M059J (cell line): ENCODE measurements around the gene OLIG1. TPM values are rescaled to one million over a fixed set of nuclear protein-coding genes. Genes with fewer than 3 reads are reported as not detected.

Experiments
- DNase-seq: peaks from one replicate; pipeline ENCODE4 v3.0.0-alpha.2; 2012; ENCODE audit warnings: low read depth
- total RNA-seq: library from RNA; depleted of rRNA; stranded (reverse); fragments of >200 nt; shearing (Covaris generic); gene quantifications from 2 replicates; pipeline ENCODE4 v1.2.3, GENCODE V29; 2014

OLIG1 gene
- total RNA-seq, 1 experiment from 2014 or later, result not detected

DNA sequence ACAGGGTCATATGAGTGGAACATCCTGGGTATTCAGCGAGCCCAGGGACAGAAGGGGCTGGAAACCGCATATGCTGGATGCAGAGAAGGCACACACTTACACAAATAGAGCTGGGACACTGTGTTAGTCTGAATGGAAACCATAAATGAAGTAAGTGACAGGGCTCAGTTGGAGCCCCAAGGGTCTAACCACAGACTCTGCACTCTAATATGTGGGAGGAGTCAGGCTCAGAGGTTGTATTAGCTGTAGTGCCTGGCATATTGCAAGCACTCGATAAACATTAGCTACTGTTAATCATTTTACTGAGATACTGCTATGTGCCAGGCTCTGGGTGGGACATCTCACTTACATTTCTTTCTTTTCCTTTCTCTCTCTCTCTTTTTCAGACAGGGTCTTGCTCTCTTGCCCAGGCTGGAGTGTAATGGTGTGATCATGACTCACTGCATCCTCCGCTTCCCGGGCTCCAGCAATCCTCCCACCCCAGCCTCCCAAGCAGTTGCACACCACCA lies 6.5 kb upstream of the OLIG1 start:
- DNase-seq, result no peak

DNA sequence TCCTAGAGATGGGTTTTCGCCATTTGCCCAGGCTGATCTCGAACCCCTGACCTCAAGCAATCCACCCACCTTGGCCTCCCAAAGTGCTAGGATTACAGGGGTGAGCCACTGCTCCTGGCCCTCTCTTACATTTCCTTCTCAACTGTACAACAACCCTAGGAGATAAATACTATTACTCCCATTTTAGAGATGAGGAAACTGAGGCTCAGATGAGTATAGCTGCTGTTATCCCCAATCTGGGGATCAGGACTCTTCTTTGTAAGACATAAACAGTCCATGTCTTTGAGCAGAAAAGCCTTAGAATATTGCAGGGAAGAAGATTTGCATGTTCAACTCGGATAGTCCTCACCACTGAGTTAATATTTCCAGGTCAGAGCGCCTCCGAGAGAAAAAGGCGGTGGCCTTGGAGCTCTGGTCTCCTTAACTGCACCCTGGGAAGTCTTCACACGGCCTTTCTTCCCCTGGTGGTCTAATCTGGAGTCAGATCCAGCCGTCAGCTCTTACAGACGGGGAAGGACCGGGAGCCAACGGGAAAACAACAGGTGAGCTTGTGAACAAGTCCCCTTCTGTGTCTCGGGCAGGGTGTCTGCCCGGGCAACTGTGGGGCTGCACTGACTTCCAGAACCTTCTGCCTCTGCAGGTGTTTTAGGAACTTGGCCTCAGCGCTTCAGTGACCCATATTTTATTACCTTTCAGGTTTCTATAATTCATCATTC lies 5.9 kb upstream of the OLIG1 start:
- DNase-seq, result no peak

DNA sequence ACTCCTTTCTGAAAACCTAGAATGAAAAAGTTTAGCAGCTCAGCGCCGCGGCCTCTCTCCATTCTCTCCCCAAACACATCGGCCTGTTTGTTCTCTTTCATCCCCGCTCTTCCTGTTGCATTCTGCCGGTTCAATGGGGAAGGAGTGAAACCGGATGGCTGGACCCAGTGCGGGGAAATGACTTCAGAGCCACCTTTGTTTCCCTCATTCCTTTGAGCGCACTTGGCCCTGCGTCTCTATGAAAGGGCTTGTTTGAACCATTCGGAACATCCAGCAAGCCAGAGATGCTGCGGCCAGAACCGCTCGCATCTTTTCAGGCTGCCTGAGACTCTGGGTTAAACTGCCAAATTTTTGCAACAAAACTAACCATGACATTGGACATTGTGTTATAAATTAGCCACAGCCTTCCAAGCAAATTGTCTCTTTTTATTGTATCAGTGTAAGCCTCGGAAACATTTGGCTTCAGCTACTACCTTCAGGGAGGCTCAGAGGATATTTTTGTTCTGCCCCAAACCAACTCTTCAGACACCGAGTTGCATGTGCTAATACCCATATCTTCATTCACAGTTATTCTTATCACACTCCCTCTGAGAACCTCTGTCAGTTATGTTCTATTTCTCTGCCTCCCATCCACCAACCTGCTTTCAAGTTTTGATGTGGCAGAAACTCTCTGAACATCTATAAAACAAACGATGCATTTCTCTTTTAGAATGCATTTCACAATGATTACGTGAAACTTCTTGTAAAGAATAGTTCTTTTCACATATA lies 5.1 kb upstream of the OLIG1 start:
- no peak for DNase-seq

DNA sequence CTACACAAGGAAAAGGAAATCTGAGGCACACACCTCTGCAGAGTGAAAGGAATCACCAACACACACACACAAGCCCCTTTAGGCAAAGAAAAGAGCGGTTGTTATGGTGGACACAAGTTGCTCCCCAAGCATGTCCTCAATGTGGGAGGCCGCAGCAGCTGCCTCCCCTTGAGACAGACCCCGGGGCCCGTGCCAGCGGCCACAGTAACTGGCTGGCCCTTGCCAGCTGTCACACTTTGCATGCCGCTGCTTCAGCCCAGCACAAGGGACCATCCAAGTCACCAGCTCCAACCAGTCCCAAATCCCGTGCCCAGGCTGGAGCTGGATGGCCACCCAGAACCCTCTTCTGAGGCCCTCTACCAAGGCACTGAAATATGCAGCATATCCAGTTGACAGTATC lies 2.9 kb upstream of the OLIG1 start:
- no peak for DNase-seq

DNA sequence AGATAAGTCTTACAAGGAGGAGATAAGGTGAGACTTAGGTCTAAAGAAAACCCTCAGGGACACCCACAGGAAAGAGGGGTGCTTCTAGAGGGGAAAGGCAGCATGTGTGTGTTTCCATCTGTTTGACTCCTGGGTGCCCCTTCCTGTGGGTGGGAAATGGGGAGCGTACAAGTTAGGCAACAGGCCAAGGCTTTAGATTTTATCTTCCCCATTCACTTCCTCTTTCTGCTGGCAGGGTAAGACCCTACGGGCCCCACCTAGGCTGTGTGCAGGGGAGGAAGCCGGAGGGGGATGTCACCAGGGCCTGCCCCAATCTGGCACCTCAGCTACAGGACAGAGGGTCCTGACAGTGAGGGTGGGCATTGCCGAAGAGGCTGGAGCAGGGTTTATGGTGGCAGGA lies 2.5 kb upstream of the OLIG1 start:
- no peak for DNase-seq

DNA sequence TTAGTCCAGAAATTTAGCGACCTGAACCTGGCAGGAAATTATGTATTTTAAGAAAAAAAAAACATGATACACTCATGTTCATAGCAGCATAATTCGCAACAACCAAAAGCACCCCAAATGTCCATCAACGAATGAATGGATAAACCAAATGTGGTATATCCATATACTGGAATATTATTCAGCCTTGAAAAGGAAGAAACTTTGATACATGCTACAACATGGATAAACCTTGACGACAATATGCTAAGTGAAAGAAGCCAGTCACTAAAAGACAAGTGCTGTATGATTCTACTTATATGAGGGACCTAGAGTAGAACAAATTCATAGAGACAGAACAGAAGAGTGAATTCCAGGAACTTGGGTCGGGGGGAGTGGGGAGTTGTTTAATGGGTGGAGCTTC lies 698 bp upstream of the OLIG1 start:
- no peak for DNase-seq

DNA sequence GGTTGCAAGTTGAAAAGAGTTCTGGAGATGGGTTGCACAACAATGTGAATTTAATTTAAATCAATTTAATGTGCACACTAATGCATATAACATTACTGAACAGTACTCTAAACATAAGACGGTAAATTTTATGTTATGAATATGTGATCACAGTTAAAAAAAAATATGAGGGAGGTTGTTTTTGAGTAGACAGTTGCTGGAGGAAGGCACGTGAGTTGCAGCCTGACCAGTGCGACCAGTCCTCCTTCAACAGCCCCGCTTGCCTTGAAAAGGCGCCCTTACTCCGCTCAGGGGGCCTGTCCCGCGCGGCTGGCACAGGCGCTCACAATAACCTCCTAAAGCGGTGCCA lies 322 bp upstream of the OLIG1 start:
- DNase-seq, result no peak

DNA sequence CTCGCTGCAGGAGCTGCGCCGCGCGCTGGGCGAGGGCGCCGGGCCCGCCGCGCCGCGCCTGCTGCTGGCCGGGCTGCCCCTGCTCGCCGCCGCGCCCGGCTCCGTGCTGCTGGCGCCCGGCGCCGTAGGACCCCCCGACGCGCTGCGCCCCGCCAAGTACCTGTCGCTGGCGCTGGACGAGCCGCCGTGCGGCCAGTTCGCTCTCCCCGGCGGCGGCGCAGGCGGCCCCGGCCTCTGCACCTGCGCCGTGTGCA lies 730 bp downstream of the OLIG1 start:
- DNase-seq, result no peak

DNA sequence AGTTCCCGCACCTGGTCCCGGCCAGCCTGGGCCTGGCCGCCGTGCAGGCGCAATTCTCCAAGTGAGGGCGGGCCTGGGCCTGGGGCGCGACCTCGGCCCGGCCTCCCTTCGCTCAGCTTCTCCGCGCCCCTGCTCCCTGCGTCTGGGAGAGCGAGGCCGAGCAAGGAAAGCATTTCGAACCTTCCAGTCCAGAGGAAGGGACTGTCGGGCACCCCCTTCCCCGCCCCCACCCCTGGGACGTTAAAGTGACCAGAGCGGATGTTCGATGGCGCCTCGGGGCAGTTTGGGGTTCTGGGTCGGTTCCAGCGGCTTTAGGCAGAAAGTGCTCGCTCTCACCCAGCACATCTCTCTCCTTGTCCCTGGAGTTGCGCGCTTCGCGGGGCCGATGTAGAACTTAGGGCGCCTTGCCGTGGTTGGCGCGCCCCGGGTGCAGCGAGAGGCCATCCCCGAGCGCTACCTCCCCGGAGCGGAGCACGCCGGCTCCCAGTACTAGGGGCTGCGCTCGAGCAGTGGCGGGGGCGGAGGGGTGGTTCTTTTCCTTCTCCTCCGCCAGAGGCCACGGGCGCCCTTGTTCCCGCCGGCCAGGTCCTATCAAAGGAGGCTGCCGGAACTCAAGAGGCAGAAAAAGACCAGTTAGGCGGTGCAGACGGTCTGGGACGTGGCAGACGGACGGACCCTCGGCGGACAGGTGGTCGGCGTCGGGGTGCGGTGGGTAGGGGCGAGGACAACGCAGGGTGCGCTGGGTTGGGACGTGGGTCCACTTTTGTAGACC lies 1.2 kb downstream of the OLIG1 start:
- peak; percentile 40 for DNase-seq

DNA sequence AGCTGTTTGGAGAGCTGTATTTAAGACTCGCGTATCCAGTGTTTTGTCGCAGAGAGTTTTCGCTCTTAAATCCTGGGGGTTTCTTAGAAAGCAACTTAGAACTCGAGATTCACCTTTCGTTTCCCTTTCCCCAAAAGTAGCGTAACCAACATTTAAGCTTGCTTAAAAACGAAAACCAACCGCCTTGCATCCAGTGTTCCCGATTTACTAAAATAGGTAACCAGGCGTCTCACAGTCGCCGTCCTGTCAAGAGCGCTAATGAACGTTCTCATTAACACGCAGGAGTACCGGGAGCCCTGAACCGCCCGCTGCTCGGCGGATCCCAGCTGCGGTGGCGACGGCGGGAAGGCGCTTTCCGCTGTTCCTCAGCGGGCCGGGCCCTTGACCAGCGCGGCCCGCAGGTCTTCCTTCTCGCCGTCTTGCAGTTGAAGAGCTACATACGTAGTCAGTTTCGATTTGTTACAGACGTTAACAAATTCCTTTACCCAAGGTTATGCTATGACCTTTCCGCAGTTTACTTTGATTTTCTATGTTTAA lies 1.9 kb downstream of the OLIG1 start:
- peak; percentile 37 for DNase-seq

DNA sequence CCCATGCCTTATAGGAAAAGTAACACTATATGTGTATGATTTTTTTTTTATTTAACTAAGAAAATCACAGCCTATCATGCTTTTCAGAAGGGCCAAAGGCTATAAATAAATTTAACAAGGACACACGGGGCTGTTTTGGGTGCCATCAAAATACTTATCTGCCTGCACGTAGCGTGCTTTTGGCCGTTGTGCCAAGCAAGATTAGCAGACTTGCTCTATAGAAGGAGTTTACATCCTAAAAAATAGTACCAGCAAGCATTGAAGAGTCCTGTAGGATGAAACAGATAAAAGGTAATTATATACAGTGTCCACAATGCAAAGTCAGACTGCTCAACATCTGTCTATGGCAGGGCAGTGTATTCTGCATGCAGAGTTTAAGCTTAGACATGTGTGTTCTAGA lies 3.7 kb downstream of the OLIG1 start:
- DNase-seq, result no peak

DNA sequence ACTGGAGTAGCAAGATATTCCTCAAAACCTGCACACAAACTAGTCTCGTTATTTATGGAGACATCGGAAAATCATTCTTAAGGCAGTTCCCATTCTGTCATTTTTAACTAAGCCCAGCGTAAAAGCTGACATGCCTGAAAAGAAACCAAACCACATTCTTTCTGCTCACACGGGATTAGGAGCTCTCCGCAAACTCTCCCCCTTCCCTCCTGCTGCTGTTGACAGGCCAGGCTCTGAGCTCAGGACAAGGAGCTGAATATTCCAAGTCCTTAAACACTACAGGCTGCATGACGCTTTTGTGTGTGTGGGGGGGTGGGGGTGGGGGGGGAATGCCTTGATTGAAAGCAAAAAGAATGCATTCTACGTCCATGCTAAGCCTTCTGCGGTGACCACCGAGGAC lies 5.2 kb downstream of the OLIG1 start:
- no peak for DNase-seq

DNA sequence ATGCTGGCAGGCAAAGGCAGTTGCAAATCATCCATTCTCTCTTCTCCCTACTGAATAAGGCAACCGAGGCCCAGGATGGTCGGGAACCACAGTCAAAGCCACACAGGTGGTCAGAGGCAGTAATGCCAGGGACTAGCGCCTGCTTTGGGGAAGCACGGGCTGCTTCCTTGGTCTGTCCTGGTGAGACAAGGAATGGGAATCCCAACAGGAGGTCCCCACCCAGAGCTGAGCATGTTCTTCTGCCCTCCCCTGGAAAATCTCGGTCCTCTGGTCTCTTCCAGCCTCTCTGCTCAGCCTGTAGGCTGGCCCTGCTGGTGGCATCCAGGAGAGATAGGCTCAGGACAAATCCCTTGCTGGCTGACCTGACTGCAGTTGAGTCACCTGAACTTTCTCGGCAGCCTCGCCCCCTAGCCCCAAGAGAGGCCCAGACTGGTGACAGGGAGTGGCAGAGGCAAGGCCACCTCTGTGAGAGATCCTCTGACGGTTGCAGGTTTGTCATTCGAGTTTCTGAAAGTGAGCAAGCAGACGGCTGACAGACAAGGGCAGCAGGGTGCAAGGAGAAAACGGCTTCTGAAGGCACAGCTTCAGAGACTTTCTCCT lies 5.8 kb downstream of the OLIG1 start:
- DNase-seq, result no peak

DNA sequence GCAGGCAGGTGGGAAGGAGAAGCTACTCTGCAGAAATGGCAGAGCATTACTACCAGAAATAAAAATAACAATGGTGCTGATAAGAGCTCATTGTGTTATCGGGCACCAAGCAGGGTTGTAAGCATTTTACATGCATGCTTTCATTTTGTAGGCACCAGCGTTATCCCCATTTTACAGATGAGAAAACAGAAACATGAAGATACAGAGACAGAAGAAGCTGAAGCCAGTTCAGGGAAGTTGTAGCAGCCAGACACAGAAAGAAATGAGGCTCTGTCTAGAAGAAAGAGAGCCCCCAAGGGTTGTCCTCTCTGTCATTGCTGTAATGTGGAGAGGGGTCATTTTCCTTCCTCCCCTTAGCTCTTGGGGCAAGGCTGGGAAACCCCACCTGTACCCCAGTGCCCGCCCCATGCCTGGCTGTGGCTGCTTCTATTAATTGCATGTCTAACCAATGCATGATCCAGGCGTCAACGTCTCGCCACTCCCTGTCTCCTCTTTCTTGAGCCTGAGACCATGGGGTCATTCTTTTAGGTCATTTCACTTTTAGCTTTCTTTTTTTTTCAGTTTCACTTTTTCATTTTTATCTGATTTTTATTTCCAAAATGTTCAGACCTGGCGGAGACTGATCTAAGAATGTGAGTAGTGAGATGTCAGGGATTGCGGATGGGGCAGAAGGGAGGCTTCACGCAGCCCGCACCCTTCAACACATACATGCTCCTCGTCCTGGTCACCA lies 6.8 kb downstream of the OLIG1 start:
- DNase-seq, result no peak

DNA sequence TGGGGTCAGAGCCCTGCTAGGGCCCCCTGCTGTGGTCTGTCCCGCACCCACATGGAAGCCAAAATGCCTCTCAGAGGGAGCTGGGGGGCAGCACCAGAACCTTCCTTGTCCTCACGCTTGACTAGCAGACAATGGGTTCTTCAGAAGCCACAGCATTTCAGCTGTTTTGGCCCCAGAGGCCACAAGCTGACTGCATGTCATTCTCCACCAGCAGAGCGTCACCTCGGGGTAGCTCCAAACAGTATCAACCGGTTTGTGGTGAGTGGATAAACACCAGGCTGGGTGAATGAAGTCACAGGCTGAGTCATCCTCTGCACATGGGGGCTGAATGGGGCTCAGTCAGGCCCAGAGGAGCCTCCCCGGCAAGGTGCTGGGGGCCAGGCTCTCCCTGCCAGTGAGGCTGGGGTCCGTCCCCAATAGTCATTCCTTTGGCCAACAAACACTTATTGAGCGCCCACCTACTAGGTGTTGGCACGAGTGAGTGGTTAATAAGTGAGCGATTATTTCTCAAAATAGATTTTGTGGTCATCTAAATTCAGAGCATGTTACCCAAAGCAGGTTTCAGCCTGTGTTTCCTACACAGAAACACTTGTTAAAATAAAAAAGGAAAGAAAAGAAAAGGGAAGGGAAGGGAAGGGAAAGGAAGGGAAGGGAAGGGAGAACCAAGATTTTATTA lies 9.1 kb downstream of the OLIG1 start:
- peak; percentile 95 for DNase-seq

DNA sequence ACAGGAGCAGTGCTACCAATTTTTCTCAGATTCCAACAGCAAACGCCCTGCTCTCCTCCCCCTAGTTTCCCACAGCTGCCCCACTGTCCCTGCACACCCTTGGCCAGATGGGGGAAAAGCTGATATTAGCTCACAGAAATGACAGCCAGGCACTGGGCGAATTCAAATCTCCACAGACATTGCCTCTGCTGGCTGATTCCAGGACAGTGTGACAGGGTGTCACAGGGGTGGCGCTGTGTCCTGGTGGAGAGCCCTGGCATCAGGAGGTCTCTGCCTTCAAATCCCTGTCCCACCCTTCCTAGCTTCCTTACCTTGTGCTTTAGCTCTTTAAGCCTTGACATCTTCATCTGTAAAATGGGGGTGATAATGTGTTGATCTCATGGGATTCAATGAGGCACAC lies 10.4 kb downstream of the OLIG1 start:
- DNase-seq, result no peak

DNA sequence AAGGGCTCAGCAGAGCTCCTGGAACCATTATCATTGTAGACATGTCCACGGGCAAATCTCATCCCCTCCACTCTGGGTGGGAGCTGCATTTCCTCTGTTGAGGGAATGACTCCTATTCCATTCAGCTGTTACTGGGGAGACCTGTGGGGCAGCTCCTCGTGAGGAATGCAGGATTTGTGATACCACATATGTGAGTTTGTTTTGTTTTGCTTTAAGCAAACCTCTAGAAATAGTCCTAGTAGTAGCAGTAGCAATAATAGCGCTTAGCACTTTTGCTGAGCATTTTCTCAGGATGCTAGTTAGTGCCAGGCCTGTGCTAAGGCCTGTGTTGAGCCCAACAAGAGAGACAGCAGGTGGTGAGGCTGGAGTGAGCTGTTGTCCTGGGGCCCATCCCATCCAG lies 10.8 kb downstream of the OLIG1 start:
- no peak for DNase-seq

DNA sequence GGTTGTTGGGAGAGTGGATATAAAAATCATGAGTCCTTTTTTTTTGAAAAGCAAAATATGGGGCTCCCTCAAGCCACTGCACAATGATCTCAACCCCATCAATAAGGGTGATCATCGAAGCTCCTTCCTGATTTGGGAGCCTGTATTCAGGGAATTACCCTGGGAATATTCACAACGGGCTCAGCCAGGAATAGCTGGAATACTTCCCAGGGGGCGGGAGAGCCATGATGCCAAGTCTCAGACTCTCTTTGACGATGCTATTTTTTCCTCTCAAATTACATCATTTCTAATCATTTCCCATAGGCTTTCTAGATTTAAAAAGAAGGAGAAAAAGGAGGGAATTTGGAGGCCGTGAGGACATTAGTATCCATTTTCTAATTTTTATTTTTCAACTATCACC lies 18.4 kb downstream of the OLIG1 start:
- DNase-seq, result no peak

DNA sequence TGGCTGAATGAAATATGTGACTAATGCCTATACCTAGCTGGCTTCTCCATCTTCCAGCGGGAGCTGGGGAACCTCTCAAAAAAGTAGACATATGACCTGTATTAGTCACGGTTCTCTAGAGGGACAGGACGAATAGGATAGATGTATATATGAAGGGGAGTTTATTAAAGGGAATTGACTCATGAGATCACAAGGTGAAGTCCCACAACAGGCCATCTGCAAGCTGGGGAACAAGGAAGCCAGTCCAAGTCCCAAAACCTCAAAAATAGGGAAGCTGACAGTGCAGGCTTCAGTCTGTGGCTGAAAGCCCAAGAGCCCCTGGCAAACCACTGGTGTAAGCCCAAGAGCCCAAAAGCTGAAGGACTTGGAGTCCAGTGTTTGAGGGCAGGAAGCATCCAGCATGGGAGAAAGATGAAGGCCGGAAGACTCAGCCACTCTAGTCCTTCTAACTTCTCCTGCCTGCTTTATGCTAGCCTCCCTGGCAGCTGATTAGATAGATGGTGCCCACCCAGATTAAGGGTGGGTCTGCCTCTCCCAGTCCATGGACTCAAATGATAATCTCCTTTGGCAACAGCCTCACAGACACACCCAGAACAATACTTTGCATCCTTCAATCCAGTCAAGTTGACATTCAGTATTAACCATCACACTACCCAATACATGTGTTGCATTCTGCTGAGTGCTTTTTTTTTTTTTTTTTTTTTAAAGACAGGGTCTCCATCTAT lies 19.6 kb downstream of the OLIG1 start:
- no peak for DNase-seq

DNA sequence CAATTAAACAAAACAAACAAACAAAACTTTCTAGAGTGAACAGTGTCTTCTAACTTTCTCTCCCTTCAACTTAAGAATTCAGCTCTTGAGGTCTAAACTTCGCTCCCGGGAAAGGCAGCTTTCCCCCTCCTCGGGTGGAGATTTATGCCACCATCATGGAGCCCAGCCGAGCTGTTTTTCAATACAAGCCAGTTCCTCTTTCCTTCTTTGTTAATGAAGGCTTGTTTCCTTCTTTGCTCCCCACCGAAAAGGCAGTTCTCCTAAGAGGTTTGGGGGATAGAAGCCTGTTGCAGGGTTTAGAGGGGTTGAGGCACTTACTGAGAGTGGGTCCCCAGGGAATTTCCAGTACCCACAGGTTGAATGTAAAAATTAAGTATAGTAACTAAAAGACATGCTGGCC lies 26.5 kb downstream of the OLIG1 start:
- no peak for DNase-seq
